Vagina (tissue), 2 donors: Measurements from ENCODE around the gene CFAP52. TPM values are rescaled to one million over a fixed set of nuclear protein-coding genes. Genes with fewer than 3 reads are reported as not detected.

Source experiments
- DNase-seq, 2 donors: peaks; one replicate each; pipeline ENCODE4 v3.0.0-alpha.2; 2017; ENCODE audit errors: extremely low spot score in 2 of 2
- H3K27ac ChIP-seq: fragments of 200-600 bp; sonication (generic); one replicate; pipeline ENCODE4 v1.5.1; 2019
- H3K27me3 ChIP-seq: fragments of 200-600 bp; sonication (generic); one replicate; pipeline ENCODE4 v1.5.1; 2019
- H3K36me3 ChIP-seq, 2 donors: fragments of 200-600 bp; sonication (generic); one replicate each; pipeline ENCODE4 v1.5.1; 2017 to 2019
- H3K4me1 ChIP-seq: fragments of 200-600 bp; sonication (generic); one replicate; pipeline ENCODE4 v1.5.1; 2019
- H3K4me3 ChIP-seq, 2 donors: fragments of 200-600 bp; sonication (generic); 1 replicate in 1 of 2; 2 replicates in 1 of 2; pipeline ENCODE4 v1.5.1; 2016 to 2019
- H3K9me3 ChIP-seq: fragments of 200-600 bp; sonication (generic); one replicate; pipeline ENCODE4 v1.5.1; 2019
- POLR2A ChIP-seq, 2 donors: fragments of 450-650 bp; IDR thresholded peaks; one replicate each; pipeline ENCODE4 v1.6.1; 2017; ENCODE audit warnings: antibody characterized with exemption in 2 of 2, mild to moderate bottlenecking in 2 of 2, moderate library complexity in 2 of 2
- POLR2AphosphoS5 ChIP-seq, 2 donors: sonication (generic); formaldehyde crosslinking; IDR thresholded peaks; one replicate each; pipeline ENCODE4 v1.9.0; 2017; ENCODE audit warnings: antibody characterized with exemption in 2 of 2, mild to moderate bottlenecking in 2 of 2, low read depth in 1 of 2; ENCODE audit not compliant: insufficient read depth in 1 of 2
- intact Hi-C: fragments of 100-400 bp; cut with DNase I; formaldehyde crosslinking; loops from one replicate; pipeline ENCODE4 v1.15.1; 2023
- total RNA-seq: library from RNA; depleted of rRNA; stranded (reverse); fragments of >200 nt; gene quantifications from one replicate; pipeline ENCODE4 v1.2.3, GENCODE V29; 2016
- TF ChIP-seq, protein P1 (sequence below), 3 experiments: fragments of 450-650 bp in 2 of 3; fragments of 200-600 bp in 1 of 3; sonication (generic) in 1 of 3; IDR thresholded peaks; one replicate each; pipeline ENCODE4 v1.5.1; 2017 to 2019; ENCODE audit warnings: antibody characterized with exemption in 3 of 3, mild to moderate bottlenecking in 2 of 3, moderate library complexity in 2 of 3

The CFAP52 gene
- total RNA-seq, 1 donor from 2014 or later = 2.5 TPM

- H3K4me1 ChIP-seq = no peaks in the 10 kb centered on the region
- H3K9me3 ChIP-seq = no peaks in the 10 kb centered on the region
- no peaks in the 10 kb centered on the region for H3K27me3 ChIP-seq
- no peak overlapping the region for H3K4me3 ChIP-seq
- TF ChIP-seq POLR2A (IDR thresholded peaks at IDR 0.05) (no peak), POLR2AphosphoS5 (IDR thresholded peaks at IDR 0.05; ENCODE audit: insufficient read depth in 1 of 2, low read depth in 1 of 2) (no peak)
- TF ChIP-seq, protein P1, sequence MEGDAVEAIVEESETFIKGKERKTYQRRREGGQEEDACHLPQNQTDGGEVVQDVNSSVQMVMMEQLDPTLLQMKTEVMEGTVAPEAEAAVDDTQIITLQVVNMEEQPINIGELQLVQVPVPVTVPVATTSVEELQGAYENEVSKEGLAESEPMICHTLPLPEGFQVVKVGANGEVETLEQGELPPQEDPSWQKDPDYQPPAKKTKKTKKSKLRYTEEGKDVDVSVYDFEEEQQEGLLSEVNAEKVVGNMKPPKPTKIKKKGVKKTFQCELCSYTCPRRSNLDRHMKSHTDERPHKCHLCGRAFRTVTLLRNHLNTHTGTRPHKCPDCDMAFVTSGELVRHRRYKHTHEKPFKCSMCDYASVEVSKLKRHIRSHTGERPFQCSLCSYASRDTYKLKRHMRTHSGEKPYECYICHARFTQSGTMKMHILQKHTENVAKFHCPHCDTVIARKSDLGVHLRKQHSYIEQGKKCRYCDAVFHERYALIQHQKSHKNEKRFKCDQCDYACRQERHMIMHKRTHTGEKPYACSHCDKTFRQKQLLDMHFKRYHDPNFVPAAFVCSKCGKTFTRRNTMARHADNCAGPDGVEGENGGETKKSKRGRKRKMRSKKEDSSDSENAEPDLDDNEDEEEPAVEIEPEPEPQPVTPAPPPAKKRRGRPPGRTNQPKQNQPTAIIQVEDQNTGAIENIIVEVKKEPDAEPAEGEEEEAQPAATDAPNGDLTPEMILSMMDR (IDR thresholded peaks at IDR 0.05) = no peak
- intact Hi-C loops = no loop called here
- H3K27ac ChIP-seq = no peak overlapping the region
- DNase-seq = no peak
- no peaks in the 10 kb centered on the region for H3K36me3 ChIP-seq
Observed at GRCh38 chr17:9669551-9670008, 93.1 kb downstream of the CFAP52 start.

GRCh38 chr17:9670596-9670995 lies 94.2 kb downstream of the CFAP52 start:
- Histone ChIP-seq H3K9me3 (no peaks in the 10 kb centered on the region), H3K4me1 (no peaks in the 10 kb centered on the region), H3K27ac (no peak overlapping the region), H3K4me3 (no peak overlapping the region), H3K27me3 (no peaks in the 10 kb centered on the region), H3K36me3 (no peaks in the 10 kb centered on the region)
- TF ChIP-seq, protein P1 (IDR thresholded peaks at IDR 0.05) = no peak
- no peak for TF ChIP-seq POLR2AphosphoS5 (IDR thresholded peaks at IDR 0.05; ENCODE audit: insufficient read depth in 1 of 2, low read depth in 1 of 2)
- no peak for TF ChIP-seq POLR2A (IDR thresholded peaks at IDR 0.05)
- intact Hi-C loops = no loop called here
- DNase-seq = no peak

GRCh38 chr17:9671559-9671958 lies 95.1 kb downstream of the CFAP52 start:
- no peaks in the 10 kb centered on the region for H3K27me3 ChIP-seq
- no peaks in the 10 kb centered on the region for H3K4me1 ChIP-seq
- H3K27ac ChIP-seq = no peak overlapping the region
- intact Hi-C loops = no loop called here
- no peak for DNase-seq
- no peak overlapping the region for H3K4me3 ChIP-seq
- H3K9me3 ChIP-seq = no peaks in the 10 kb centered on the region
- TF ChIP-seq, protein P1 (IDR thresholded peaks at IDR 0.05) = no peak
- no peak for TF ChIP-seq POLR2A (IDR thresholded peaks at IDR 0.05)
- TF ChIP-seq POLR2AphosphoS5 (IDR thresholded peaks at IDR 0.05; ENCODE audit: insufficient read depth in 1 of 2, low read depth in 1 of 2) = no peak
- no peaks in the 10 kb centered on the region for H3K36me3 ChIP-seq

GRCh38 chr17:9672266-9672665 lies 95.8 kb downstream of the CFAP52 start:
- no peak overlapping the region for H3K27ac ChIP-seq
- H3K9me3 ChIP-seq = no peaks in the 10 kb centered on the region
- TF ChIP-seq POLR2AphosphoS5 (IDR thresholded peaks at IDR 0.05; ENCODE audit: insufficient read depth in 1 of 2, low read depth in 1 of 2) (no peak), POLR2A (IDR thresholded peaks at IDR 0.05) (no peak)
- TF ChIP-seq, protein P1 (IDR thresholded peaks at IDR 0.05) = no peak
- no peaks in the 10 kb centered on the region for H3K36me3 ChIP-seq
- no peak for DNase-seq
- intact Hi-C loops = no loop called here
- H3K27me3 ChIP-seq = no peaks in the 10 kb centered on the region
- no peaks in the 10 kb centered on the region for H3K4me1 ChIP-seq
- H3K4me3 ChIP-seq = no peak overlapping the region

DNA sequence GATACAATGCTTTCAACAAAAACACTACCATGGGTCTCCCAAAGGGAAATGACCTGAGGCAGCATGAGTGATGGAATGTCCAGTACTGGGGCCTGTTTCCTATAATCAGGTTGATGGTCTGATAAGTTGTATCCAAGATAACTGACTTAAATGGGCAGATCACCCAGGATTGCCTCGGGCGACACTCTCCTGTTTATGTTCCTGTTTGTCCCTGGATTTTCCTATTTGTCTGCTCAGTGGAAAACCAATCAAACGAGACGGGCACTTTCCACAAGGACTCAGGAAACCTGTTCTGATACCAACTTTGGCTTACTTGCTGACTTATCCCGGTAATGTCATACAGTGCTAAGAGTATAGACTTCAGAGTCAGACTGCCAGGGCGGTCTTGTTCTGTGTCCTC lies 96.2 kb downstream of the CFAP52 start:
- Histone ChIP-seq H3K27ac (no peak overlapping the region), H3K4me3 (no peak overlapping the region), H3K36me3 (no peaks in the 10 kb centered on the region), H3K27me3 (no peaks in the 10 kb centered on the region), H3K9me3 (no peaks in the 10 kb centered on the region), H3K4me1 (no peaks in the 10 kb centered on the region)
- intact Hi-C loops = no loop called here
- DNase-seq = no peak
- TF ChIP-seq POLR2AphosphoS5 (IDR thresholded peaks at IDR 0.05; ENCODE audit: insufficient read depth in 1 of 2, low read depth in 1 of 2) = no peak
- TF ChIP-seq, protein P1 (IDR thresholded peaks at IDR 0.05) = no peak
- no peak for TF ChIP-seq POLR2A (IDR thresholded peaks at IDR 0.05)
